AG09309 (cell line): ENCODE results near the gene EGF.

Experiments used
- DNase-seq: peaks from one replicate; pipeline ENCODE4 v3.0.0-alpha.2; 2010; ENCODE audit warnings: low read depth
- H3K4me3 ChIP-seq: 2 replicates; pipeline ENCODE4 v1.5.1; 2011; ENCODE audit warnings: mild to moderate bottlenecking, low read depth, low read length, moderate library complexity; ENCODE audit not compliant: control insufficient read depth
- TF ChIP-seq, protein P1 (sequence below): IDR thresholded peaks from 2 replicates; pipeline ENCODE4 v1.5.1; 2011; ENCODE audit warnings: mild to moderate bottlenecking, low read depth, low read length, inconsistent platforms; ENCODE audit not compliant: insufficient read depth, control insufficient read depth; ENCODE audit errors: missing control alignments

The EGF gene

DNA sequence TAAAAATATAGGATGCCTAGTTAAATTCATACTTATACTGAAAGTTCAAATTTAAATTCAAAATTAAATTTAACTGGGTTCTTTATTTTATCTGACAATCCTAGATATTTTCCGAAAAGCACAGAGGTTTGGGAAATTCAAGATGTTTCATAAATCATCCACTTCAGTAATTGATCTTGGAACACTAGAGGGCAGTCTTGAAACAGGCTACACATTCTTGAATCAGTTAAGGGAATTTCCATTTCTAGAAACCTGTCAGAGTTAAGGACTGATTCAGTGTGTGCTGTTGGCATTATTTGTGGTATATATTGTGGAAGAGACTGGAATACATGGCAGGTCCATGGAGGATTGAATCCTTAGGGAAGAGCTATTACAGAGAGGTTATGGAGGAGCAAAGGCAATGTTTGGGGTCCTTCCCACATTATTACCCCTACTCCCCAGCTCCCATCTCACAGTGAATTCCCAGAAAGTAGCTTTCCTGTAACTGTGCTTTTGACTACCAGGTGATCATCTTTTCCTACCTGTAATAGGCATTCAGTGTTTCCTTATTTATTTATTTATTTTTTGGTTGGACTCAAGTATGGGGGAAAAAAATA lies 92.9 kb downstream of the EGF start:
- TF ChIP-seq, protein P1, sequence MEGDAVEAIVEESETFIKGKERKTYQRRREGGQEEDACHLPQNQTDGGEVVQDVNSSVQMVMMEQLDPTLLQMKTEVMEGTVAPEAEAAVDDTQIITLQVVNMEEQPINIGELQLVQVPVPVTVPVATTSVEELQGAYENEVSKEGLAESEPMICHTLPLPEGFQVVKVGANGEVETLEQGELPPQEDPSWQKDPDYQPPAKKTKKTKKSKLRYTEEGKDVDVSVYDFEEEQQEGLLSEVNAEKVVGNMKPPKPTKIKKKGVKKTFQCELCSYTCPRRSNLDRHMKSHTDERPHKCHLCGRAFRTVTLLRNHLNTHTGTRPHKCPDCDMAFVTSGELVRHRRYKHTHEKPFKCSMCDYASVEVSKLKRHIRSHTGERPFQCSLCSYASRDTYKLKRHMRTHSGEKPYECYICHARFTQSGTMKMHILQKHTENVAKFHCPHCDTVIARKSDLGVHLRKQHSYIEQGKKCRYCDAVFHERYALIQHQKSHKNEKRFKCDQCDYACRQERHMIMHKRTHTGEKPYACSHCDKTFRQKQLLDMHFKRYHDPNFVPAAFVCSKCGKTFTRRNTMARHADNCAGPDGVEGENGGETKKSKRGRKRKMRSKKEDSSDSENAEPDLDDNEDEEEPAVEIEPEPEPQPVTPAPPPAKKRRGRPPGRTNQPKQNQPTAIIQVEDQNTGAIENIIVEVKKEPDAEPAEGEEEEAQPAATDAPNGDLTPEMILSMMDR = peak; percentile 68
- no peak overlapping the region for H3K4me3 ChIP-seq
- peak; percentile 52 for DNase-seq

DNA sequence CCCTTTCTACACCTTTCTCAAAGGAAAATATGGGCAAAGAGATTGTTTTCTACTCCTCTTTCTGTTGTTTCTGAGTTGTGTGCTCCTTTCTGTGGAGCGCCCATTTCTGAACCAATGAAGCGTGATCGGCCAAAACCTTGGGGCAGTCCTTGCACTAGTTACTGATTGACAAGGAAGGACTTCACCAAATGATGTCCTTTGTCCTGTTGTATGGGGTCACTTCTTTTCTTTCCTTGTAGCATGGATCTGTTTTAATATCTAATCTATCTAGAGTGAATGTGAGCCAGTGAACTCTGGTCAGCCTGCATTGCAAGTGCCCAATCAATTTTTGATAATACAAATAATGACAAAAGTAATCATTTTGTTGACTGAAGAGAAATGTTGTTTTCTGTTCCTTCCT lies 94.5 kb downstream of the EGF start:
- no peak for DNase-seq
- TF ChIP-seq, protein P1 = no peak
- no peak overlapping the region for H3K4me3 ChIP-seq

DNA sequence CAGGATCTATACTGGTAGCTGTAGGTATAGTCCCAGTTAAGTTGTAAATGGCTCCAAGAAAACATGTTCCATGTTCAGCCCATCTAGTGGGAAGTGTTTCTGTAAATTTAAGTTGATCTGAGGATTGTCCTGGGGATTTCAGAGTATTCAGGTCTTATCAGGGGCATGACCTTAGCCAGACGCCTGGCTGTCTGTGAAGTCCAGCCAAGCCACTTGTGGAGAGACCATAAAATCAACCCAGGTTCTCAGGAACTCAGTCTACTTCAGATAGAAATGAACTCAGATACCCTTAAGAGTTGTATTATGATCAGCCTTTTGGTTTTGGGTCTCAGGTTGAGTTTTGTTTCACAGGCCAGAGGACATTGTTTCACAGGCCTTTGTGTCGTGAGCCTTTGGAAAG lies 95.9 kb downstream of the EGF start:
- TF ChIP-seq, protein P1 = no peak
- H3K4me3 ChIP-seq = no peak overlapping the region
- DNase-seq = no peak

DNA sequence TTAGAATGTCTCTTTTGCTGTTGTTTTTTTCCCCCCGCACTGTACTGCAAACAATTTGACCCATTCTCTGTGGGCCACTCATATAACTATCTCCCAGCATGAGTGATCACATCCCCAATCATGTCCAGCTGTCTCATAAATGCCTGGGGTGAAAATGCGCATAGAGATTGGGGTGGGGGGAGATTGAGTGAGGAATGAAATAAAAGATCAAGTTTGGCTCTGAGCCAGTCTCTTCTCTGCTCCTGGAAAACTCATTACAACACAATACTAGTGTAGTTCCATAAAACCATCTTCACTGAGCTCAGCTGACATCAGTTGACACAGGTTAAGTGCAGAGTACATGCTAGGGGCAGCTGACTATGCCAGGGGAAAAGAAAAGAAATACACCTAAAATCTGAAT lies 96.9 kb downstream of the EGF start:
- DNase-seq = no peak
- TF ChIP-seq, protein P1 = no peak
- H3K4me3 ChIP-seq = no peak overlapping the region

DNA sequence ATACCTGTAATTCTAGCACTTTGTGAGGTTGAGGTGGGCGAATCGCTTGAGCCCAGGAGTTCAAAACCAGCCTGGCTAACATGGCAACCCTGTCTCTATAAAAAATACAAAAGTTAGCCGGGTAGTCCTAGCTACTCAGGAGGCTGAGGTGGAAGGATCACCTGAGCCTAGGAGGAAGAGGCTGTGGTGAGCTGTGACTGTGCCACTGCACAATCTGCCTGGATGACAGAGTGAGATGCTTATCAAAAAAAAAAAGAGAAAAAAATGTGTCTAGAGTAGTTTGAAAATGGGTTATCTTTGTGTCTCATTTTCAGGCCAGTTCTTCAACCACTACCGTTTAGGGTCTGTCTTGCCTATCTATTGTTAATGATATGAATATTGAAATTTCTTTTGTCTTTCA lies 98.1 kb downstream of the EGF start:
- TF ChIP-seq, protein P1 = no peak
- no peak overlapping the region for H3K4me3 ChIP-seq
- DNase-seq = no peak

DNA sequence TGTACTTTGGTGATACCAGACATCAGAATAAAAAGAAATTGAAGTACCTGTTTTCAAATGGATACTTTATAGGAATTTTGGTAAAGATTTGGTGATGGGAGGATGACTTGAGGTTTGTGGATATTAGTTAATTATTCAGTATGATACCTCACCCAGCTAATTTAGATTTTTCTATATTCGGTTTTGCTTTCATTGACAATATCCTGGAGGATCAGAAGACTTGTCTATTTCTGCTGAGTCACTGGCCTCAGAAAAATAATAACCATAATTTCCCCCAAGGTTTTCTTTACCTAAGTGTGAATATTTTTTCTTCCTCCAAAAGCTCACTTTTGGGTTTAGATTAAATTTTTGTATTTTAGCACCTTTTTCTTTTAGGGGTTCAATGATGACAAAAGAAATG lies 100.2 kb downstream of the EGF start:
- H3K4me3 ChIP-seq = no peak overlapping the region

DNA sequence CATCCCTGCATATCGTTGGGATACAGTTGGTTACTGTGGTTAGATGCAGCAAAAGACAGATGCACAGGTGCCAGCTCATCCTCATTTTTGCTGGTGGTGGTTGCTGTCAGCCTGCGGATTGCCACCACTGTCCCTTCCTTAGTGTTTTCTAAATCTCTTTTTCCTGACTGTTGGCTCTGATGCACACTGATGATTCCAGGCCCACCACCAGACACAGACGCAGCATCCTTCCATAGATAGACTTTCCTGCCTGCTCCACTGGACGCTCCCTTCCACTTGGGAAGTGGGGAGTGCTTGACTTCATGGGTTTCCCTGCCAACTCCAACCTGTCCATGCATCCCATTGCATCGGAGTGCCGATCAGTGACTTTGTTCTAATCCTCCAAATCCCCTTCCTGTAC lies 101.5 kb downstream of the EGF start:
- no peak overlapping the region for H3K4me3 ChIP-seq
- DNase-seq = no peak
- TF ChIP-seq, protein P1 = no peak

More for the DNA sequence above, 100.2 kb downstream of the EGF start:
- TF ChIP-seq, protein P1 = no peak
- DNase-seq = no peak
